T-helper 1 cell treated with Interleukin-12 subunit alpha and Interleukin-12 subunit beta and Interleukin-4 antibody, amounts not matched to agents 30 ng/mL and 1 ng/mL, for 36 hours (primary cell): ENCODE results near the gene WWC1. TPM values are rescaled to one million over a fixed set of nuclear protein-coding genes. Genes with fewer than 3 reads are reported as not detected.

Experiments used
- intact Hi-C: fragments of 100-400 bp; cut with micrococcal nuclease; formaldehyde crosslinking; loops from one replicate; pipeline ENCODE4 v1.15.1; 2024
- total RNA-seq: library from RNA; stranded (reverse); gene quantifications from 2 replicates; pipeline ENCODE4 v1.2.3, GENCODE V29; 2022

Gene WWC1
- total RNA-seq, 1 donor from 2014 or later = not detected

- intact Hi-C loops = no loop called here
Measured at GRCh38 chr5:168362097-168362885, 70.8 kb downstream of the WWC1 start.

DNA sequence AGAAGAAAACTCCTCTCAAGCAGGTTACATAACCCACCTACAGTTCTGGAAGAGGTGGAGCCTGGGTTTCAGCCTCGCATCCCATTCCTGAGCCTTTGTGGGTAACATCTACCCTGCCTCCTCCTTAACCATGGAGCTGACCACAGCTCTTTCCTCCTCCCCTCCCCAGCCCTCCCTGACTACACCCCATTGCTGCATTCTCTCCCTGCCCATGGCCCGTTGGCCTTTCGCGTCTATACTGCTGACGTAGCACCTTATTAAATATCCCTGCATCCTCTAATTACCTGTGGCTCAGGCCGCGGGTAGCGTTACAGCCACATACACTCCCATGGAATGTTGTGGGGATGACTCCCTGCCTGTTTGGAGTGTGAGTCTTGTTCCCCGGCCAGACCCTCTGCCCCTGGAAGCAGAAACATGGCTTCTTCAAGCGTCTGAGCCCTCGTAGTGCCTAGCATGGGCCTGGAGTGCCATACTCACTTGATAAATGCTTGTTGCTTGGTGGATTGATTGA, 72.8 kb downstream of the WWC1 start:
- intact Hi-C loops = no loop called here

- intact Hi-C loops = no loop called here
Measured at GRCh38 chr5:168364750-168365550, 73.5 kb downstream of the WWC1 start.

DNA sequence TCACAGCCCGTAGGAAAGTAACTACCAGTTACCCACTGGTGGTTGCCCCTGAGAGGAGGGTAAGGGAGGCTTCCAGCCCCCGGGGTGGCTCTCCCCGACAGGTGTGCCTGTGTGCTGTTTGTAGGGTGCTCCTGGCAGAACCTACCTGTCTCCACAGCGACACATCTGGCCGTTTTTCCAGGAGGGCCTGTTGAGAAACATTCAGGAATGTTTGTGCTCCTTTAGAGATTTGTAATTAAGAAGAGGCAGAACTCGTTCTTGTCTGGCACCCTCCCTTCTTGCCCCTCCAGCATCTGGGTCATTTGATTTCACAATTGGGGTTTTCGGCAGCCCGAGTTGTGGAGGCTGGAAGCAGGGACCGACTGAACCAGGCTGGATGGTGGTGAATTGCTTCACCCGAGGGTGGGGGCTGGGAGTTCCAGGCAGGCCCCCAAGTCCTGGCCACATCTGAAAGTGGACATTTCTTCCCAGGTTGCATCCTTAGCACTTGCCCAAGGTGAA, 74.2 kb downstream of the WWC1 start:
- intact Hi-C loops = no loop called here

DNA sequence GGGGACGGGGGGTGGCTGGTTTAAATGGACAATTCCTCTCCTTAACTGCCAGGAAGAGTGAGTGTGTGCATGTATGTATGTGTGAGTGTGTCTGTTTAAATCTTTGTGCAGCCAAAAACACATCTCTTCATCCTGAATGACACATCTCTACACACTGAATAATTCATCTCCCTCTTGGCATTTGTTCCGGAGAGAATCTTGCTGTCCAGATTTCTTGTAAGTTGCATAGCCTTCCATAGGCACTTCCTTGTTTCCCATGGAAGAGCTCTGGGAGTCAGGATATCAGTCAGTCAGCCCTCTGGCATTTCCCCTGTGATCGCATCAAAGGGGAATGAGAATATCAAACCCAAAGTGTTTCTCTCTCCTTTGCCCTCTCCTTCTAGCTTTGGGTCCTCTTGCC, 74.7 kb downstream of the WWC1 start:
- intact Hi-C loops = no loop called here

- intact Hi-C loops = no loop called here
Measured at GRCh38 chr5:168368854-168369253, 77.4 kb downstream of the WWC1 start.

- intact Hi-C loops = no loop called here
Measured at GRCh38 chr5:168370831-168371230, 79.4 kb downstream of the WWC1 start.

DNA sequence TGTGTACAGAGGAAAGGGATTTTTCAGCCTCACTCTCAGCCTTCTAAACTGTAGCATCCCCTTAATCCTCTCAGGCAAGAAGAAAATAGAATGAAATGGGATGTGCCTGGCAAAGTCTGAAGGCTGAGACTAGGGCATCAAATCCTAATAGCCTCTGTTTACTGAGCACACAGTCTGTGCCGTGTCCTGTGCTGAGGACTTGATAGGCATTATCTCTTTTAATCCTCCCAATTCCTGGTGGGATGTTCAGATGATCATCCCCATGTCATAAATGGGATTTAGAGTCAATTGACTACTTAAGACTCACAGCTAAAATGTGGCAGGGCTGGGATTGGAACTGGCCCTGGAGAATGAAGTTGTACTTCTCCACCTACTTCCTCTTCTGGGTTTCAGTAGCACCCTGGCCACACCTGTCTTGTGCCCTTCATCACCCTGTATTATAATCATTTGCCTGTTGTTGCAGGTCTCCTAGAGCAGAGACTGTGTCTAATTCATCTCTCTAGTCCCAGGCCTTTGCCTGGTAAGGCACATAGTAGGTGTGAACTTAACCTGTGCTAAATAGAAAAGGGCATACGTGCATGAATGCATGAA, 81.0 kb downstream of the WWC1 start:
- intact Hi-C loops = no loop called here

DNA sequence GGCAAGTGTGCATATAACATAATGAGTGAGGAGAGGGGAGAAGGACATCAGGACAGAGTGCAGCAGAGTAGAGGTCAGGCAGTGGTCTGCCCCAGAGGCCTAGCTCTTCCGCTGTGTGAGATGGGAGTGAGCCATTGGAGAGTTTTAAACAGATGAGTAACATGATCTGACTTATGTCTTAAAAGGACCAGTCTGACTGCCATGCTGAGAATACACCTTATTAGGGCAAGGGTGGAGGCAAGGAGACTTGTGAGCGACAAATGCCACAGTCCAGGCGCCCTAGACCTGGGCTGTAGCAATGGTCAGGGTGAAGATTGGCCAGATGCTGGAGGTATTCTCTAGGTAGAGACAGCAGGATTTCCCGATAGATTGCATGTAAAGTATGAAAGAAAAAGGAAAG, 83.1 kb downstream of the WWC1 start:
- intact Hi-C loops = no loop called here

DNA sequence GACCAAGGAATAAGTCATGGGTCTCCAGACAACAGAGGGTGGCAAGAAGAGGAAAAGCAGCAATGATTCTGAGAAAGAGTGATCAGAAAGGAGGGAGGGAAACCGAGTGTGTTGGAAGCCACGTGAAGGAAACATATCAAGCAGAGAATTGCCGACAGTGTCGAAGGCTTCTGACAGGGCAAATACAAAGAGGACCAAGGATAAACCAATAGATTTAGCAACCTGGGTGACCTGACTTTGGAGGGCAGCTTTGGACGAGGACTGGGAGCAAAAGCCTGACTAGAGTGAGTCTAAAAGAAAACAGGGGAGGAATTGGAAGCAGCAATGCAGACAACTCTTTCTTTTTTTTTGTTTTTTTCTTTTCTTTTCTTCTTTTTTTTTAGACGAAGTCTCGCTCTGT, 83.8 kb downstream of the WWC1 start:
- intact Hi-C loops = no loop called here

DNA sequence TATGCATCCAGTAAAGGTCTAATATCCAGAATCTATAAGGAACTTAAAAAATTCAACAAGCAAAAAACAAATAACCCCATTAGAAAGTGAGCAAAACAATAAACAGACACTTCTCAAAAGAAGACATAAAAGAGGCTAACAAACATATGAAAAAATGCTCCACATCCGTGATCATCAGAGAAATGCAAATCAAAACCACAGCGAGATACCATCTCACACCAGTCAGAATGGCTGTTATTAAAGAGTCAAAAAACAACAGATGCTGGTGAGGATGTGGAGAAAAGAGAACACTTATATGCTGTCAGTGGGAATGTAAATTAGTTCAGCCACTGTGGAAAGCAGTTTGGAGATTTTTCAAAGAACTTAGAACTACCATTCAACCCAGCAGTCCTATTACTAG, 86.1 kb downstream of the WWC1 start:
- intact Hi-C loops = no loop called here

DNA sequence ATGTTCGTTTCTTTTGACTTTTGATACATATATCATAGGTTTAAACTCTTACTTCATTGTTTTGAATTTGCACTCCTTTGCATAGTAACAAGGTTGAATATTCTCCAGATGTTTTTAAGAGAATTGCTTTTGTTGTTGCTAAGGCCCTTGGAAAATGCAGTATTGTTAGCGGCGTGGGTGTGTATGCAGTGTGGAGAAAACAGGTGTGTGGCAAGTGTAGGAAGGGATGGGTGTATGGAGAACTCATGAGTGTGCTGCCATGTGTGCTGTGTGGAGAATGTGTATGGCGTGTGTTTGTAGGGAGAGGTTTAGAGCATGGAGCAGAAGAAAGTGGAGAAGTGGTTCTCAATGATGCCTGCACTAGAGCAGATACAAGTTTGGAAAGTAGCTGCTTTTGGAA, 87.3 kb downstream of the WWC1 start:
- intact Hi-C loops = no loop called here

- intact Hi-C loops = loop anchor here (5.0 kb wide), 1 partner anchor 105 kb away; the partner anchor contains the start of gene RARS1
Measured at GRCh38 chr5:168382421-168382820, 91.0 kb downstream of the WWC1 start.

DNA sequence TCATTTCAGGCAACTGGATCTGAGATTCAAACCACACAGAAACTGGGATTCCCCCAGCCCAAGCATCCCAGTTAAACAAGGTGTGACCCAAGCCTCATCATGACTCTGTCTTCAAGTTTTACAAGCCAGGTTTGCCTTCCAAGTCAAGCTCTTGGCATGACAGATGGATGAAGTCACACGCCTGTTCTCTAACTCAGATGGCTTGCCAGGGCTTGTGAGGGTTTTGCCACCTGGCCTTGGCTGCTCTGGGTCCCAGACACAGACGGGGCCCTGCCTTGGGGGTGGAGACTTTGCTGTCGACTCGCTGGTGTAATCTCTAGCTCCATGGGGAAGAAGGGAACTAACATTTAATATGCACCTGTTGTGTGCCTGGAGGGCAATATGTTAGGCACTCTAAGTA, 99.0 kb downstream of the WWC1 start:
- intact Hi-C loops = no loop called here

- intact Hi-C loops = no loop called here
Measured at GRCh38 chr5:168393773-168394172, 102.3 kb downstream of the WWC1 start.

DNA sequence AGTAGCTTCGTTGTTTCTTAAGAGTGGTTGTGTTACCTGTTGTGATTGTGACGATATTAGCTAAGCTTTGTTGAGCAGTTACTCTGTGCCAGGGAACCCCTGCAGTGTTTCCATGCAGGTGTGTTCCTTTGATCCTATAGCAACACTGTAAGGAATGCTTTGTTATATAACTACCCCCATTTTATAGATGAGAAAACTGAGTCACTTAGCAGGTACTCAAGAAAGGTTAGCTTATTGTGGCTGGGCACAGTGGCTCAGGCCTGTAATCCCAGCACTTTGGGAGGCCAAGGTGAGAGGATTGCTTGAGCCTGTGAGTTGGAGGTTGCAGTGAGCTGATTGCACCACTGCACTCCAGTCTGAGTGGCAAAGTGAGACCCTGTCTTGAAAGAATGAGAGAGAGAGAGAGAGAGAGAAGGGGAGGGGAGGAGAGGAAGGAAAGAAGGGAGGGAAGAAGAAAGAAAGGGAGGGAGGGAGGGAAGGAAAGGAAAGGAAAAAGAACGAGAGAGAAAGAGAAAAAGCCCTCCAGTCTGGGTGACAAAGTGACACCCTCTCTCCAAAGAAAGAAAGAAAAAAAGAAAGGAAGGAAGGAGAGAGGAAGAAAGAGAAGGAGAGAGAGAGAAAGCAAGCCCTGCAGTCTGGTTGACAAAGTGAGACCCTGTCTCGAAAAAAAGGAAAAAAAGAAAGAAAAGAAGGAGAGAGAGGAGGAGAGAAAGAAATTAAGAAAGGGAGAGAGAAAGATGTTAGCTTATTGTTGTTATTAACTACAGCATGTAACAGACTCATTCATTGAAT, 109.2 kb downstream of the WWC1 start:
- intact Hi-C loops = no loop called here

DNA sequence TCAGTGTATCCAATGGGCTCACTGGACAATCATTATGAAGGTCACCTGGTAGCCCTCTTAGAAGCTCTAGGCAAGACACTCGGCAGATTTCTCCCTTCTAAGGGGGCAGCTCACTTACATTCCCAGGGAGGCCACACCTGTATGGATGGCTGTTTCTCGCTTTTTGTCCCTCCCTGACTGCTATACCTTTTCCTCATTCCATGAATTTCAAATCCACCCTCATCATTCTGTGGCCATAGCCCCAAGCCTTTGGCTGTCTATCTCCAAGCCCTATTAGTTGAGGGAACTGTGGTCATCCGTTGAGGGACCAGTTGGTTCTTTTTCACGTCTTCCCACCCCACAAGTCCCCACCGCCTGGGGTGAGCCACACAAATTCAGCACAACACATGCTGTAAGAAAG, 109.8 kb downstream of the WWC1 start:
- intact Hi-C loops = no loop called here

DNA sequence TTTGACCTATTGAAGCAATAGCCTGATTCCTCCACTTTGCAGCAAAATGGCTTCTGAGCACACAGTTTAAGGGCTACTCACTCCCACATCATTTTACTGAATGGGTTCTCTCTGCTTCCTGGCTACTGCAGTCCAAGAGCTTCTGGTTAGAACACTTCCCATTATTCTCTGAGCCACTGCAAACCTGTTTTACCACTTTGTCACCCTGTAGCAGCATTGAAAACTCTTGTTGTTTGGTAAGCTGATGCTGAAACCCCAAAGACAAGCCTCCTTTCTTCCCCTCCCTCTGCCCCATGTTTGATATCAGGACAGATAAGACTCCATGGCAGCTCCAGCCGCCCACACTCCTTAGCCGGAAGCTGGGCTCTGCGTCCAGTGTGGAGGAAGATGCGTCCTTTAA, 110.4 kb downstream of the WWC1 start:
- intact Hi-C loops = no loop called here

GRCh38 chr5:168404365-168404764, 112.9 kb downstream of the WWC1 start:
- intact Hi-C loops = no loop called here

DNA sequence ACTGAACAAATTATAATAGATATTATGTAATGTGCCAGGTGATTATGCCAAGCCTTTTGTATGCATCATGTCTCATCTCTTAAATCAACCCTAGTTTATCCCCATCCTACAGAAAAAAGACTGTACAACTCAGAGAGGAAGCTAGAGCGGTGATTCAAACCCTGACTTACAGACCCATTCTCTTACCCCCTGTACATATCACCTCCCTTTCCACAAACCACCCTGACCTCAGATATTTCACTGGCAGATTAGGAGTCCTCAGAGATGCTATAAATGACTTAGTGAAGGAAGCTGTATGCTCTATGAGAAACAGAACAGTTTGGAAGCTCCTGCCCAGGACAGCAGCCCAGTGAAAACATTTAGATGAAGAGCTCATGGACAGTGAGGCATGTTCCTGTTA, 115.8 kb downstream of the WWC1 start:
- intact Hi-C loops = no loop called here
